ENCODE results near the gene ALDH7A1.

GRCh38 chr5:126610160-126610559 is 15.1 kb upstream of the ALDH7A1 start:
- TF ChIP-seq, protein P1, sequence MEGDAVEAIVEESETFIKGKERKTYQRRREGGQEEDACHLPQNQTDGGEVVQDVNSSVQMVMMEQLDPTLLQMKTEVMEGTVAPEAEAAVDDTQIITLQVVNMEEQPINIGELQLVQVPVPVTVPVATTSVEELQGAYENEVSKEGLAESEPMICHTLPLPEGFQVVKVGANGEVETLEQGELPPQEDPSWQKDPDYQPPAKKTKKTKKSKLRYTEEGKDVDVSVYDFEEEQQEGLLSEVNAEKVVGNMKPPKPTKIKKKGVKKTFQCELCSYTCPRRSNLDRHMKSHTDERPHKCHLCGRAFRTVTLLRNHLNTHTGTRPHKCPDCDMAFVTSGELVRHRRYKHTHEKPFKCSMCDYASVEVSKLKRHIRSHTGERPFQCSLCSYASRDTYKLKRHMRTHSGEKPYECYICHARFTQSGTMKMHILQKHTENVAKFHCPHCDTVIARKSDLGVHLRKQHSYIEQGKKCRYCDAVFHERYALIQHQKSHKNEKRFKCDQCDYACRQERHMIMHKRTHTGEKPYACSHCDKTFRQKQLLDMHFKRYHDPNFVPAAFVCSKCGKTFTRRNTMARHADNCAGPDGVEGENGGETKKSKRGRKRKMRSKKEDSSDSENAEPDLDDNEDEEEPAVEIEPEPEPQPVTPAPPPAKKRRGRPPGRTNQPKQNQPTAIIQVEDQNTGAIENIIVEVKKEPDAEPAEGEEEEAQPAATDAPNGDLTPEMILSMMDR (conservative IDR thresholded peaks at IDR 0.05 in 1 of 2, IDR thresholded peaks at IDR 0.05 in 1 of 2; ENCODE audit: extremely low read depth in 1 of 2, insufficient read depth in 1 of 2, low read depth in 1 of 2, low read length in 2 of 2), result no peak
- TF ChIP-seq EZH2 (IDR thresholded peaks at IDR 0.05; ENCODE audit: borderline replicate concordance, low read length), result no peak

Measured in mammary epithelial cell (primary cell).